GM10266 (cell line): ENCODE results near the gene C10orf90.

Experiments
- DNase-seq: peaks from one replicate; pipeline ENCODE4 v3.0.0; 2012; ENCODE audit errors: extremely low spot score
- CTCF ChIP-seq: IDR thresholded peaks from 2 replicates; pipeline ENCODE4 v1.5.1; 2012; ENCODE audit warnings: mild to moderate bottlenecking, low read depth; ENCODE audit not compliant: control insufficient read depth, insufficient read depth; ENCODE audit errors: missing control alignments

The C10orf90 gene

GRCh38 chr10:126397156-126397555, 273.3 kb downstream of the C10orf90 start:
- no peak for TF ChIP-seq CTCF
- no peak for DNase-seq

GRCh38 chr10:126394948-126395347, 275.5 kb downstream of the C10orf90 start:
- no peak for TF ChIP-seq CTCF
- no peak for DNase-seq

- DNase-seq, result no peak
- no peak for TF ChIP-seq CTCF
Observed at GRCh38 chr10:126393076-126393475, 277.4 kb downstream of the C10orf90 start.

GRCh38 chr10:126392469-126392868, 278.0 kb downstream of the C10orf90 start:
- no peak for DNase-seq
- no peak for TF ChIP-seq CTCF

GRCh38 chr10:126392068-126392467, 278.4 kb downstream of the C10orf90 start:
- DNase-seq, result no peak
- no peak for TF ChIP-seq CTCF

GRCh38 chr10:126391192-126391885, 279.2 kb downstream of the C10orf90 start:
- TF ChIP-seq CTCF, result no peak
- no peak for DNase-seq

GRCh38 chr10:126390324-126390723, 280.2 kb downstream of the C10orf90 start:
- TF ChIP-seq CTCF, result no peak
- DNase-seq, result no peak
